Ammon's horn (tissue), 1 donor: Measurements from ENCODE around the gene SLCO3A1.

Experiments
- DNase-seq: peaks from one replicate; pipeline ENCODE4 v3.0.0-alpha.2; 2016; ENCODE audit warnings: low spot score

Gene SLCO3A1

DNA sequence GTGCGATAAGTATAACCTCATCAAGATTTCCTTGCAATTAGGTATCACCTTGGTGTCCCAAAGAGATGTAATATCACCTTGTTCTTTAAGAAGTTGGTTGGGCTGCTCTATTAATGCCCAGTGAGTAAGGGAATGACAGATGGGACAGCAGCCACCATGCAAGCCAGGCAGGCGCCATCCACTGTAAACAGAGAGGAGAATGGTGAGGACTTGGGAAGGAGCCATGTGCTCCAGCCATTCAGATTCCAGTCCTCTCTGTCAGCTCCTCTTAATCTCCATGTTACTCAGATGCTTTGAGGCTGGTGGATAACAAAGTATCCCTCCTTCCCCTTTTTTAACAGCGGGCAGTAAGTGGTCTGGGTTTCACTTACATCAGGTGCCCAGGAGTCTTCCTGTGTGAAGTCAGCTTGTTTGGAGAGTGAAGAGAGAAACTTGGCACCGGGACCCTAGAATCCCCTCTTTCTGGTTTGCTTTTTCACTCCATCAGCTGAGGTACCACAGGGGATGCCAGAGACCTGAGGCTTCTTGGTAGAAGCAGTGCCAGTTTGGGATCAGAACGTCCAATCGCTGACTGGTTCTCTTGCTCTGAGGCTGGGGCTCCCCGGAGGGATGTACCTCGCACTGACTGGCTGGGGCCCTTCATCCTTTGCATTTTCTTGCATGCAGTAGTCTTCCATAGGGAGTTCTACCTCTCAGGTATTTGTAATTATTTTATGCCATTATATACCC, 29.5 kb downstream of the SLCO3A1 start:
- DNase-seq, result peak; percentile 77

DNA sequence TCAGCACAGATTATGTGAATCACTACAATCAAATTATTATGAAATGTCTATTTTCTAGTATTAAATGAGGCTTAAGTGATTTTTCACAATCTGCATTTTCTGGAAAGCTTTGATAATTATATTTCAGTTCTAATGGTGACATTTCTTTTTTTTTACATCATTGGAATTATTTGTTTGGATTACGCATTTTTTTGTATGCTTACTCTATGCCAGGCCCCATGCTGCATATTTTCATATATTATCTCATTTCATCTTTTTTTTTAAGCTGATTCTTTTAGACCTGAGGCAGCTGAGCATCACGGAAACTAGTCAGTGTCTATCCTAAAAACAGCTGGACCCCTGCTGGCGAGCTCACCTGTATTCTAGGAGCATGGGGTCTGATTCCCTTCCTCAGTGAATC, 31.1 kb downstream of the SLCO3A1 start:
- no peak for DNase-seq

GRCh38 chr15:91885054-91885453, 31.5 kb downstream of the SLCO3A1 start:
- no peak for DNase-seq

GRCh38 chr15:91885714-91886270, 32.3 kb downstream of the SLCO3A1 start:
- DNase-seq, result no peak

GRCh38 chr15:91886878-91887277, 33.4 kb downstream of the SLCO3A1 start:
- no peak for DNase-seq

DNA sequence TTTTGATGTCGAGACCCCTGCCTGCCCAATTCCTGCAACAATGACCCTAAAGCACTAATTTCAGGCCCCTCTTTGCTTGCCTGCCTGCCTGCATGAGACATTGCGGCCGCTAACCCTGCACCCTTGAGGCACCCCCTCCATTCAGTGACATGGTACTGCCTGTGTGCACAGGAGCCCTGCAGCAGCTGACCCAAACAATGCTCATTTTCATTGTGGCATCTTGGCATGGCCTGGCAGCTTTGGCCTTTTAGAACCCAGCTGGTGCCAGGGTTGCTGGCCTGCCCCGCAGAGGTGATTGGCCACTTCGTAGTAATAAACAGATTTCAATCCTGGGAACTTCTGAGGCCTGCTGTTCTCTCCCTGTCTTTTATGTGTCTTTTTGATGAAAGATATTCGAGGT, 33.8 kb downstream of the SLCO3A1 start:
- peak; percentile 95 for DNase-seq

- peak; percentile 79 for DNase-seq
Observed at GRCh38 chr15:91887921-91888373, 34.4 kb downstream of the SLCO3A1 start.

GRCh38 chr15:91889111-91889815, 35.8 kb downstream of the SLCO3A1 start:
- no peak for DNase-seq

DNA sequence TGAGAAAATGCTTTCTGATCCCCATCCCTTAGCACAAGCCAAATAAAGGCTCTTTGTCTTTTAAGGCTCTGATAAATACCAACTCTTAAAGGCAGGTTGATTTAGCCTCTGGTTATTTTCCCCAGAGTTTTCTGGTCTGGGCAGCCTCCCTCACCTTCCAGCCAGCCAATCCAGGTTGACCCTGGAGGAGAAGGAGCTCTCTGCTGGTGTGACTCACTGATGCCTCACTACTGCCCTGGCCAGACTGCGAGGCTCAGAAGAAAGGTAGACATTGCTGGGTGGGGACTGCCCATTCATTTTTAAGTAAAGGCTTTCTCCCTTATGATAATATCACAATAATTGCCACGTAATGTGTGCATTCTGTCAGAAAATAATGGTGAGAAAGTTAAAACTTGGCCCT, 37.1 kb downstream of the SLCO3A1 start:
- no peak for DNase-seq

GRCh38 chr15:91891101-91891500, 37.6 kb downstream of the SLCO3A1 start:
- DNase-seq, result no peak

- DNase-seq, result no peak
Observed at GRCh38 chr15:91891788-91892345, 38.4 kb downstream of the SLCO3A1 start.

DNA sequence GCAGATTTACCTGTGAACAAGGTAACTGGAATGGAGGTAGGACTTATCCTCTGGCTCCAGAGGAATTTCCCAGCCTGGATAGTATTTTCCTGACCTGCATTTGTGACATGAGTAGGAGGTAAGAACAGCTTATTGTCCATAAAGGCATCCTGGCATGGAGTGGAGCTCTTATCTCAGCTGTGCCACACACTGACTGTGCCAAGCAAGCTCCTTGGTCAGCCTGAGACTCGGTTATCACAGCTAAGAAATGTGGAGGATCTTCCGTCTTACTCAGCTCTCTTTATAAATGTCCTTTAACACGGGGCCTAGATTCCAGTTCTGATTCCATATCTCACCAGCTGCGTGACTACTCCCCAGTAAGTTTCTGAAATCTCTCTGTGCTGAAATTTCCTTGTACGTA, 38.9 kb downstream of the SLCO3A1 start:
- DNase-seq, result no peak

DNA sequence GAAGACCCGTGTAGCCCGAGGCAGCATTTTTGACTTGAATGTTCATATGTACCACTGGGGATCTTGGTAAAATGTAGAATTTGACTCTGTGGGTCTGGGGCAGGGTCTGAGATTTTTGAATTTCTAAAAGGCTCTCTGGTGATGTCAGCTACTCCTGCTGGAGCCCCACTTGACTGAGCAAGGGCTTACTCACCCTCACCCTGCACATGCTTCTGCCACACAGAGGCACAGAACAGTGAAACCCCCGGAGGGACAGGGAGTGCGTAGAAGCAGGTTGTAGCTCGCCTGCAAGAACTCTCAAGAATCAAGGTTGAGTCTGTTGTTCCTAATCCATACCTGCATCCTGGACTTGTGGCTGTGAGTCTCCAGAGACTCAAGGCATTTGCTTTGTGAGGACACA, 41.1 kb downstream of the SLCO3A1 start:
- no peak for DNase-seq

- DNase-seq, result no peak
Observed at GRCh38 chr15:91895051-91895450, 41.5 kb downstream of the SLCO3A1 start.

- DNase-seq, result no peak
Observed at GRCh38 chr15:91896341-91897055, 43.0 kb downstream of the SLCO3A1 start.

DNA sequence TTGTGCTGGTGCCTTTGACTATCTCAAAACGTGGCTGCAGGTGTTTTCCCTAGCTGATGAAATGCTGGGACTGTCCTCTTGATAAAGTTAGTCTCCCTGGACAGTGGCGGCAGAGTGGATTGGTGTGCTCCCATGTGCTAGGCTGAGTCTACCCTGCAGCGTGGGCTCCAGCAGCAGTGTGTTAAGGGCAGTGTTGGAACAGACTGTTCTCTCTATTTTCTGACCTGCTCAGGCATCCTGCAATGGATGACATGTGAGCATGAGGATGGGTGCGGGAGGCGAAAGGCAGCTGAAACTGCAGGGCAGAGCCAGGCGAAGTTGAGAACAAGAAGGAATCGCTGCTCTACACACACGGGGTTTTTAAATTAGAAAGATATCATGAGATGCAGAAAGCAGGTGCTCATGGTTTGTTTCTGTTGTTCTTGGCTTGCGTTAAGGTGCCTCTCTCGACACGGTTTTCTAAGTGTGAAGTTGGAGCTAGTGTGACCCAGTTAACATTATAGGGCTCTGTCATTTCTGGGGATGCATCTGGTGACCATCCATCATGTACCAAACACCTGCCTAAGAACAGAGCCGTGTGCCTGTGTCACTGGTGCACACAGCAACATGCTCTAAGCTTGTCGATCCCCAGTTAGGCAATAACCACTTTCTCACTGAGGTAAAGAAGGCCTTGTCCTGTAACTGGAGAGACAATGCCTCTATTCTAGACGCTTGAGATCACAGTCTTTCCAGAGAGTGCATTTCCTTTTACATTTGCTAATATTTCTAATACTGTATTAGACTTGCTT, 44.3 kb downstream of the SLCO3A1 start:
- DNase-seq, result no peak

- no peak for DNase-seq
Observed at GRCh38 chr15:91898843-91899242, 45.3 kb downstream of the SLCO3A1 start.

- DNase-seq, result no peak
Observed at GRCh38 chr15:91904942-91905341, 51.4 kb downstream of the SLCO3A1 start.

- DNase-seq, result no peak
Observed at GRCh38 chr15:91908391-91908790, 54.9 kb downstream of the SLCO3A1 start.

DNA sequence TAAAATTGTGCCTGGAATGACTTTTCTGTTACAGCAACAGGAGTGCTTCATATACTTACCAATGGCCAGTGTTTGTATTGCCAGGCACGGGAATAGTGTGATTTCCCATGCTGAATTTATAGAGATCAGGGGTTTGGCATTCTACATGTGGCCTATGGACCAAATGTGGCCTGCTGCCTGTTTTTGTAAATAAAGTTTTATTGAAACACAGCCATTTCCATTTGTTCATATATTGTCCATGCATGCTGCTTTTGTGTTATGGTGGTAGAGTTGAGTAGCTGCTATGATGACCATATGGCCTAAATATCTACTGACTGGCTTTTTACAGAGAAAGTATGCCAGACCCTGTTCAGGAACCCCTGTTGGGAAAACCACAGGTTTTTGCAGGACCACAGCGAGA, 55.6 kb downstream of the SLCO3A1 start:
- DNase-seq, result no peak

DNA sequence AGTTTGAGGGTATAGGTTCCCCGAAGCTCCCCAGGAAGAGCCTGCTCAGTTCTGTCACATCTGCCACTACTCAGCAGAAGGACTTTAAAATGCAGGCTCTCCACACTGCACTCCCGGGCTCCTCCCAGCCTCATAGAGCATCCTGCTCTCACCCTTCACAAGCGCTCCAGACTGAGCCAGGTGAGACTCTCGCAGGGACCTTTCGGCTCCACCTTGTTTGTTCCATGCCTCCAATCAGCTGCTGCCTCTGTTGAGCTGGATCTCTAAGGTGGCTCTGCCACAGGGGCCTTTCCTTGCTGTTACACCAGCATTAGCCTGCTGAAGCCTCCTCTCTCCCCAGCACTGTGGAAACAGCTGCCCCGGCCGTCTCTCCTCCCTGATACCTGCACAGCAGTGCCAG, 56.1 kb downstream of the SLCO3A1 start:
- no peak for DNase-seq

GRCh38 chr15:91911844-91912243, 58.3 kb downstream of the SLCO3A1 start:
- DNase-seq, result no peak
